SJSA1 (cell line): Measurements from ENCODE around the gene TPM2. TPM values are rescaled to one million over a fixed set of nuclear protein-coding genes. Genes with fewer than 3 reads are reported as not detected.

ENCODE experiments used
- DNase-seq, 2 experiments: peaks; one replicate each; pipeline ENCODE4 v3.0.0-alpha.2; 2015 to 2020; ENCODE audit warnings: low spot score in 2 of 2, low read depth in 1 of 2
- H3K27ac ChIP-seq: fragments of 250-450 bp; sonication (Bioruptor Pico); 2 replicates; pipeline ENCODE4 v1.5.1; 2020; ENCODE audit warnings: mild to moderate bottlenecking, moderate library complexity
- H3K27me3 ChIP-seq: fragments of 250-450 bp; sonication (Bioruptor Pico); replicated peaks from 2 replicates; pipeline ENCODE4 v1.5.1; 2020; ENCODE audit warnings: mild to moderate bottlenecking, moderate library complexity
- H3K36me3 ChIP-seq: fragments of 250-450 bp; sonication (Bioruptor Pico); 2 replicates; pipeline ENCODE4 v1.5.1; 2020; ENCODE audit warnings: mild to moderate bottlenecking
- H3K4me1 ChIP-seq: fragments of 250-450 bp; sonication (Bioruptor Pico); replicated peaks from 2 replicates; pipeline ENCODE4 v1.6.1; 2021; ENCODE audit warnings: mild to moderate bottlenecking
- H3K4me3 ChIP-seq: fragments of 250-450 bp; sonication (Bioruptor Pico); 2 replicates; pipeline ENCODE4 v1.5.1; 2020; ENCODE audit warnings: mild to moderate bottlenecking
- H3K9me3 ChIP-seq: fragments of 250-450 bp; sonication (Bioruptor Pico); replicated peaks from 2 replicates; pipeline ENCODE4 v1.5.1; 2020; ENCODE audit warnings: mild to moderate bottlenecking
- total RNA-seq: library from RNA; depleted of rRNA; stranded (reverse); fragments of >200 nt; shearing (Covaris generic); gene quantifications from 2 replicates; pipeline ENCODE4 v1.2.3, GENCODE V29; 2014

Gene TPM2
- total RNA-seq, 1 experiment from 2014 or later: 823 TPM

DNA sequence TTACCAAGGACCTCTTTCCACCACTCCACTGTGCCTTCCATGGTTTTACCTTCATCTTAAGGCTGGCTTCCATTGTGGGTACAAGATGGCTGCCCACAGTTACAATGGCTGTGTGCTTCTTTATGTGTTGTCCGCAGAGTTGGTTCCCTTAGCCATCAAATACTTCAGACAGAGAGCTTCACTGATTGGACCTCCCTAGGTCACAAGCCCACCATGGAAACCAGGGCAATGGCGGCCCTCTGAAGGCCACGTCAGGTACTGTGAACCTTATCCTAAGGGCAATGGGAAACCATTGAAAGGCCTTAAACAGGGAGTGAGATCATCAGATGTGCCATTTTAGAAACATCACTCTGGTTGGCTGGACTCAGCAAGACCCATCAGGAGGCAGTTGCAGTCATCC lies 21.8 kb downstream of the TPM2 start:
- Histone ChIP-seq H3K27me3 (no peaks in the 10 kb centered on the region), H3K9me3 (no peaks in the 10 kb centered on the region), H3K27ac (no peak overlapping the region), H3K4me1 (peaks cover 21% of the 10 kb centered on the region), H3K36me3 (no peaks in the 10 kb centered on the region), H3K4me3 (no peak overlapping the region)
- DNase-seq: no peak

DNA sequence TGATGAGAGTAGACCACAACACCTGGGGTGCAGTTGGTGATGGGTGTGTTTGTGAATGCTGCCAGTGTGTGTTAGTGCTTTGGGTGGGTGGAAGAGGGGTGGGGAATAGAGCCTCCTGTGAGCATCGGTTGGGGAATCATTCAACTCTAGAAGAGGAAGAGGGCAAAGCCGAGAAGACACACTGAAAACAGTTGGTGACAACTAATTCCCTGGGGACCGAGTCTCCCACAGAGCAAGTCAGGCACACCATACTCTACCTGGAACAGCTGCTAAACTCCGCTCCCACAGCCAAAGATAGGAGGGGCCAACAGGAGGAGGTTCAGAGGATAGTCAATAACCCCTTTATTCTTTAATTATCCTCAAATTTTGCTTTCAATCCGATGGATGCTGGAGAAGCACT lies 23.2 kb downstream of the TPM2 start:
- Histone ChIP-seq H3K4me3 (no peak overlapping the region), H3K36me3 (peaks cover 6% of the 10 kb centered on the region; the same call in 1 of the 2 replicates), H3K27me3 (no peaks in the 10 kb centered on the region), H3K4me1 (peaks cover 21% of the 10 kb centered on the region), H3K9me3 (no peaks in the 10 kb centered on the region), H3K27ac (no peak overlapping the region)
- no peak for DNase-seq

DNA sequence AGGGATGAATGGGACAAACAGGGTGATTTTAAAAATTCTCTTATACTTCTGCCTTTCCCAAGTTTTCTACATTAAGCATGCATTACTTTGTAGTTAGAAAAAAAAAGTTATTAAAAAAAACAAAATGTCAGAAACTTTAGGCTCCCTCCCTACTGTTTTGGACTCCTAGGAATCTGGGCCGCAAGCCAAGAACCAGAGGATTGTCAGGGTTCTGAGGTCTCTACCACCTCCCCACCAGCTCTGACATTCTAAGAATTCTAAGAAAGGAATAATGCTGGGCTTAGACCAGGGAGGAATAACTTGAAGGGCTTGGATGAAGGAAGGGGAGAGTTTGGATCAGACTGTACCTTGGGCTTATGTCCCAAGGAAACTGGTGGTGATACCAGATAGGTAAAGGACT lies 23.7 kb downstream of the TPM2 start:
- H3K36me3 ChIP-seq: peaks cover 8% of the 10 kb centered on the region
- no peaks in the 10 kb centered on the region for H3K9me3 ChIP-seq
- peaks cover 21% of the 10 kb centered on the region for H3K4me1 ChIP-seq
- no peak overlapping the region for H3K4me3 ChIP-seq
- DNase-seq: no peak
- H3K27ac ChIP-seq: no peak overlapping the region
- no peaks in the 10 kb centered on the region for H3K27me3 ChIP-seq

DNA sequence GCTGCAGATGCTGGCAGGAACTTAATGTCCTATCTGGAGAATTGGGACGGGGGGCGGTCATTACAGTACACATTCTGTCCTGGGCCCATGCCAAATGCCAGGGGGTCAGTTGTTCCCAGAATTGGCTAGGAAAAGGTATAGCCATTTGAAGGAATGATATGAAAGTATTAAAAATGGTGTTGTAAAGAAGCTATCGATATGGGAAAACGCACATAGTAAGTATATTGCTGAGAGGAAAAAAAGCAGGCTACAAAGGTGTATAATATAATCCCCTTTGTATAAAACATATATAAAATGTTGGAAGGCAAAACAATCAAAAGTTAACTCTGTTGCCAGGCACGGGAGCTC lies 24.3 kb downstream of the TPM2 start:
- H3K27me3 ChIP-seq: no peaks in the 10 kb centered on the region

DNA sequence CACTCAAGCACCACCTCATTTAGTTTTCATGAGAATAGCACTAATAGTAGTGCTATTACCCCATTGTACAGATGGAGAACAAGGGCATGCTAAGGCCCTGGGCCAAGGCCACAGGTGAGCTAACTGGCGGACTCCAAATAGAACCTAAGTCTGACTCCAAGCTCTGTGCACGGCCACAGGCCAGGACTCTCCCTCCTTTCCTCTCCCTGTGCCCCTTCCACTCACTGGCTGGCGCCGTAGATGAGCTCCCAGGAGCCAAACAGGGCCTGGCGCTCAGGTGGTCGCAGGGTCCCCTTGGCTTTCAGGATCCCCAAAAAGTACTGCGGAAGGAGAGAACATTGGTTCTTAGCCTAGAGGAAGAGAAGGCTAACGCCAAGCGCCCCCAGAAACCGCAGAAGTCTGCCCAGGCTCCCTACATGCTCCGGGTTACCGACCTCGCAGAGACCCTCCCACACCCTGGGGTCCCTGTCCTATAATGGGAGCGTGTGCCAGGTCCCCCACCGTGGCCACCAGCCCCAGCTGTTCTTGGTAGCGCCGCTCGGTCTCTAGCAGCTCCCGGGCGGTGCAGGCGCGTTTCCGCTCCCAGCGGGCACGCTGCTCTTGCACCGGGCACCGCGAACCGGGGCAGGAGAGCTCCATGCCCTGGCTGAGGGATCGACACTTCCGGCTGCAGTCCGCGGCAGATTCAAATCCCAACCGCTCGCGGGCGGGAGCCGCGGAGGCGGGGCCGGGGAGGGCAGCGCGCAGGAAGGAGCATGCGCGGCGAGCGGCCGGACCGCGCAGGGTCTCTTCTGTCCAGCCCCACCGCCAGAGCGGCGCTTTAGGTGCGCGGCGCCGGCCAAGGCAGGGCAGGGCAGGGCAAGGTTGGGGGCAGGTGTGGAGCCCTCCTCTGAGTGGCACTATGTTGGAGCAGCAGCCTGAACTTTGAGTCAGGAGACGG lies 24.9 kb downstream of the TPM2 start, which contains the start of gene ARHGEF39:
ARHGEF39 (minus strand) TSS at position 665 of the 940 bp plus-strand sequence; CDS start at position 639, 26 bp downstream.
- Histone ChIP-seq H3K9me3 (no peaks in the 10 kb centered on the region), H3K27me3 (no peaks in the 10 kb centered on the region), H3K4me3 (peak within 1 kb of the TSS; percentile 47), H3K4me1 (peaks cover 23% of the 10 kb centered on the region), H3K36me3 (peaks cover 19% of the 10 kb centered on the region), H3K27ac (peak within 1 kb of the TSS; percentile 87)
- DNase-seq: peak; percentile 76 to 77

More for the DNA sequence above, 24.3 kb downstream of the TPM2 start:
- H3K9me3 ChIP-seq: no peaks in the 10 kb centered on the region
- peaks cover 13% of the 10 kb centered on the region for H3K36me3 ChIP-seq
- H3K4me3 ChIP-seq: peak overlapping the region; percentile 47
- peaks cover 21% of the 10 kb centered on the region for H3K4me1 ChIP-seq
- DNase-seq: no peak
- peak overlapping the region; percentile 87 for H3K27ac ChIP-seq

DNA sequence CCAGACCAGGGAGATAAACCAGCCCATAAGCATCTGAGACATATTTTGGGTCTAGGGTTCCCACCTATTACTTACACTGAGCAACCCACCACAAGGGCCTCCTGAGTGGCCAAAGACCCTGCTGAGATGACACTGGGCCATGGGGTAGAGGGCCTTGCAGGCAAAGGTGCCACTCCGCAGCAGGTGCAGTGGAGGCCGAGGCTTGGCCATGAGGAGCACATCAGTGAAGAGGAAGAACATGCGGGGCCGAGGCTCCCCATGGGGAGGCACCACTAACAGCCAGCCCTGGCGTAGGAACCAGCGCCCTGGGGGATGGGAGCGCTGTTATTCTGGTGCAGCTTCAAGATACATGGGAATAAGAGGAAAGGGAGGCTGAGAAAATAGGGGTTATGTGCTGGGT lies 27.3 kb downstream of the TPM2 start:
- Histone ChIP-seq H3K36me3 (peaks cover 19% of the 10 kb centered on the region), H3K27me3 (no peaks in the 10 kb centered on the region), H3K4me3 (no peak overlapping the region), H3K27ac (no peak overlapping the region), H3K4me1 (peaks cover 33% of the 10 kb centered on the region), H3K9me3 (no peaks in the 10 kb centered on the region)
- no peak for DNase-seq

DNA sequence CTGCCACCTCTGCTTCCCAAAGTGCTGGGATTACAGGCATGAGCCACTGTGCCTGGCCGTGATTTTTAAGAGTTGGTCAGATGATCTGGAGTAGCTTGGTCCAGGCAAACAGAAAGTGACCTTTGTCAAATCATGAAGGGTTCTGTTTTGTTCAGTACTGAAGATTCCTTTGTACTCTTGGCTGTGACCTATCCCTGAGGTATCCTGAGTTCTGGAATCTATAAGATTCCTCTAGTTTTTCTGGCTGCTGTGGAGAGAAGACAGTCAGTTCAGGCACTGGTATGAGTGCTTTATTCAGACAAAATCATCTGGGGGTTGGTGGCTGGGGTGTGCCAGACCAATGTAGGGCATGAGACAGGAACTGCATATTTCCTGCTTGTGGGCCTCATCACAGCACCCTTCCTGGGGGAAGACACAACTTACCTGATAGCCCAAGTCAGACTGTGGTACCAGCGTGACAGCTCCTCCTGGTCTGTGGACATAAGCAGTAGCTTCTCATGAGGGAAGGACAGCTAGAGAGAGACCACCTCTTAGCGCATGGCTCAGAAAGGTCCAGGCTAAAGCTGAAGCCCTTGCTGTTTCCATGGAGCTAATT lies 27.9 kb downstream of the TPM2 start:
- Histone ChIP-seq H3K9me3 (no peaks in the 10 kb centered on the region), H3K27ac (no peak overlapping the region), H3K36me3 (peaks cover 19% of the 10 kb centered on the region), H3K4me1 (peaks cover 37% of the 10 kb centered on the region), H3K4me3 (no peak overlapping the region), H3K27me3 (no peaks in the 10 kb centered on the region)
- DNase-seq: no peak

DNA sequence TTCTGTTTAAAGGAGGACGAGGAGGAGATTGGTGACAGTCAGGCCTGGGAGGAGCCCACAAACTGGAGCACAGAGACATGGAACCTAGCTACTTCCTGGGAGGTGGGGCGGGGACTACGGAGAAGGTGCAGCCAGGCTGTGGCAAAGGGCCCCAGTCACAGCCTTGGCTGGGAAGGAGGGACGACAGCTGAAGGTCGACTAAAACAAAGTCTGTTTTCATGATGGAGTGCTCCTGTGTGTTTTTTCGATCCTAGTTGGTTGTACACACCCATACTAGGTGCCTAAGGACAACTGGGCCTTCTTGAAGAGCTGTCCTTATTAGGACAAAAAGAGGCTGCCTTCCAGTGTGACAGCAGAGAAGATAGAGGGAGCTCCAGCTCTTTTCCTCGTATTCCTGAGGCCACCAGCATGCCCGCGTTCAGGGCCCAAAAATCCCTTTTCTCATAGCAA lies 28.7 kb downstream of the TPM2 start:
- H3K4me3 ChIP-seq: no peak overlapping the region
- H3K27me3 ChIP-seq: no peaks in the 10 kb centered on the region
- H3K36me3 ChIP-seq: peaks cover 19% of the 10 kb centered on the region
- no peak overlapping the region for H3K27ac ChIP-seq
- peak in 1 of 2 experiments; percentile 24 for DNase-seq
- peaks cover 37% of the 10 kb centered on the region for H3K4me1 ChIP-seq
- H3K9me3 ChIP-seq: no peaks in the 10 kb centered on the region

DNA sequence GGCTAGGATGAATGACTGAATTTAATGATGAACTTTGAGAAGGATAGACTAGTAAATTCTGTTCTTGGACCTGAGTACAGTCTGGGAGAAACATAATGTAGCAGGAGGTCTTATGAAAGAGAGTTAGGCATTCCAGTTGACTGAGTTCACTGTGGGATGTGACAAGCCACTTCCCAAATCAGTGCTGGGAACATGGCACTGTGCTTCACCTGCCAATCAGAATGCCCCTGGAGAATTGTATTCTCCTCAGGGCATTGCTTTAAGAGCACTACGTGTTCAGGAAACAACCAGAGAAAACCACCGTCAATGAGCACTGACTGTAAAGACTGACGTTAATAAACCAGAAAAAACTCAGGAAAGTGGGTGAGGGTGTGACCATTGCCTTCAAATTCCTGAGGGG lies 30.4 kb downstream of the TPM2 start:
- H3K9me3 ChIP-seq: no peaks in the 10 kb centered on the region
- peak overlapping the region; percentile 17 for H3K27ac ChIP-seq
- peaks cover 26% of the 10 kb centered on the region for H3K4me1 ChIP-seq
- H3K4me3 ChIP-seq: peak overlapping the region; percentile 65; the same call in 1 of the 2 replicates
- H3K27me3 ChIP-seq: no peaks in the 10 kb centered on the region
- DNase-seq: peak in 1 of 2 experiments; percentile 14
- H3K36me3 ChIP-seq: peaks cover 19% of the 10 kb centered on the region

DNA sequence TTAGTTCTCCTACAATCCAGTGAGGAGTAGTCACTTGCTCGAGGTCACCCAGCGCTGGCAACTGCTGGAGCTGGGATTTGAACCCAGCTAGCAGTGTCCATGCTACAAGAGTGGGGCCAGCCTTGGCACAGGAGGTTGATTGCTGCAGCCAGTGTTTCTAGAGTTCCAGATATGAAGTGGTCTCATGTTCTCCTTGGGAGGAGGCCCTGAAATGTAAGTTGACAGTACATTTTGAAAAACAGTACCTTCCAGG lies 30.8 kb downstream of the TPM2 start:
- H3K27me3 ChIP-seq: no peaks in the 10 kb centered on the region
- peaks cover 19% of the 10 kb centered on the region for H3K36me3 ChIP-seq
- H3K4me1 ChIP-seq: peaks cover 22% of the 10 kb centered on the region
- no peak for DNase-seq
- peak overlapping the region; percentile 17 for H3K27ac ChIP-seq
- no peaks in the 10 kb centered on the region for H3K9me3 ChIP-seq
- H3K4me3 ChIP-seq: peak overlapping the region; percentile 65

DNA sequence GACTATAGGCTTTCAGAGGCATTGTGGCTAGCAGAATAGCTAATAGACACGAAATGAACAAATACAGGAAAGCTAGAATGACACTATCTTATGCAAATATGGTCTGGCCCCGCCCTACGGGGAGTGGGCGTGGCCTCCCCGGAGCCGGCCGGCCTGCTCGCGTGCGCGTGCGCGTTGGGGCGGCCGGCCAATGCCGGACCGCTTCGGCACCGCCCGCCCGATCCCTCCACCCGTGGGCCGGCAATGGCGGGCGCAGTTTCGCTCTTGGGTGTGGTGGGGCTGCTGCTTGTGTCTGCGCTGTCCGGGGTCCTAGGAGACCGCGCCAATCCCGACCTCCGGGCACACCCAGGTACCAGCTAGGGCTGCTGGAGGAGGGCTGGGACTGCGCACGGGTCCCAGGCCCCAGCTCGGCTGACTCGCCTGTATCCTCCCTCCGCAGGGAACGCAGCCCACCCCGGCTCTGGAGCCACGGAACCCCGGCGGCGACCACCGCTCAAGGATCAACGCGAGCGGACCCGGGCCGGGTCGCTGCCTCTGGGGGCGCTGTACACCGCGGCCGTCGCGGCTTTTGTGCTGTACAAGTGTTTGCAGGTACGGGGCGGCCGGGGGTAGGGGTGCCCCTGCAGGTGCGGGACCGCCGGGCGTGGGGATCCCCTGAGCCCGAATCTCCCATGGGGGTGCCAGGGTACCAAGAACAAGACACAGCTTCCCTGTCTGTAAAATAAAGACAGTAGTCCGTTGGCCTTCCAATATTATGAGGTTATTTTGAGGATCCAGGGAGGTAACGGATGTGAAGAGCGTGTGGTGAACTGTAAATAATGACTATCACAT lies 31.4 kb downstream of the TPM2 start, which contains the start of gene CCDC107:
CCDC107 (plus strand) TSS at position 156 of the 831 bp plus-strand sequence; CDS start at position 244, 88 bp downstream.
- DNase-seq: peak; percentile 72 to 88
- Histone ChIP-seq H3K36me3 (peaks cover 19% of the 10 kb centered on the region), H3K4me3 (peak within 1 kb of the TSS; percentile 65), H3K4me1 (peaks cover 16% of the 10 kb centered on the region), H3K27ac (peak within 1 kb of the TSS; percentile 96), H3K9me3 (no peaks in the 10 kb centered on the region), H3K27me3 (no peaks in the 10 kb centered on the region)

DNA sequence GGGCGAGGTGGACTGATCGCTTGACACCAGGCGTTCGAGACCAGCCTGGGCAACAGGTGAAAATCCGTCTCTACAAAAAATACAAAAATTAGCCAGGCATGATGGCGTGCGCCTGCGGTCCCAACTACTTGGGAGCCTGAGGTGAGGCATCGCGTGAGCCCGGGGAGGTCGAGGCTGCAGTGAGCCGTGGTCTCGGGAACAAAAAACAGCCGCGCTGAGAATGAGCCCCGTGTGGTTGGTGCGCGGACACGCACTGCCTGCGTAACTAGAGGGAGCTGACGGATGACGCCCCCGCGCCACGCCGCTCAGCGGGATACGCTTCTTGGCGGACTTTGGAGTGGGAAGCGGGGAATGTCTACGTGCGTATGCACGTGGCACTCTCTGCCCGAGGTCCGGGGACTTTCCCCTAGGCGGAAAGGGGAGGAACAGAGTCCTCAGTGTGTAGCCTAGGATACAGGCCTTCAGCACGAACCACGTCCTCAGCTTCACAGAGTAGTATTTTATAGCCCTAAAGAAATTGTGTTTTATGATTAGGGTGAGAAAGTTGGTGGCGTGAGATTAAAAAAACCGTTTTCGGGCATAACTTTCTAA lies 32.1 kb downstream of the TPM2 start, which contains the start of gene RMRP:
RMRP (minus strand) TSS at position 474 of the 591 bp plus-strand sequence.
- Histone ChIP-seq H3K27ac (peak within 1 kb of the TSS; percentile 96), H3K4me3 (peak within 1 kb of the TSS; percentile 65)
- DNase-seq: peak; percentile 94 to 96

More for the DNA sequence above, 32.1 kb downstream of the TPM2 start, which contains the start of gene RMRP:
- Histone ChIP-seq H3K9me3 (no peaks in the 10 kb centered on the region), H3K36me3 (peaks cover 19% of the 10 kb centered on the region), H3K4me1 (peaks cover 15% of the 10 kb centered on the region), H3K27me3 (no peaks in the 10 kb centered on the region)
